GM19238 (cell line): ENCODE data around the gene COQ6.
"Not testable (repeated sequence)": the region's sequence is repeated elsewhere in the genome, so short reads cannot be mapped to it uniquely, and the experiment has no call there.

Experiments used
- DNase-seq: peaks from one replicate; pipeline ENCODE4 v3.0.0; 2011; ENCODE audit warnings: low spot score; ENCODE audit not compliant: insufficient read length

COQ6 gene

GRCh38 chr14:73949752-73950734, at the start of gene COQ6, which contains the start of gene FAM161B:
Gene COQ6, plus strand, starts transcription at chr14:73950302. Its CDS starts 31 bp downstream, at chr14:73950333.
Gene FAM161B, minus strand, starts transcription at chr14:73950094. Its CDS starts 68 bp downstream, at chr14:73950026.
- DNase-seq = peak; percentile 85

GRCh38 chr14:73903028-73903427, 47.1 kb upstream of the COQ6 start:
- DNase-seq = no peak

GRCh38 chr14:73909681-73910080, 40.4 kb upstream of the COQ6 start:
- no peak for DNase-seq

GRCh38 chr14:73913256-73913655, 36.8 kb upstream of the COQ6 start:
- DNase-seq = no peak

GRCh38 chr14:73916324-73916723, 33.8 kb upstream of the COQ6 start:
- DNase-seq = no peak

- DNase-seq = not testable (repeated sequence)
Observed at GRCh38 chr14:73919457-73919856, 30.6 kb upstream of the COQ6 start.

GRCh38 chr14:73924337-73924736, 25.8 kb upstream of the COQ6 start:
- no peak for DNase-seq

GRCh38 chr14:73935666-73936065, 14.4 kb upstream of the COQ6 start:
- DNase-seq = no peak

GRCh38 chr14:73936548-73936947, 13.6 kb upstream of the COQ6 start:
- no peak for DNase-seq

- no peak for DNase-seq
Observed at GRCh38 chr14:73937012-73937411, 13.1 kb upstream of the COQ6 start.

- DNase-seq = no peak
Observed at GRCh38 chr14:73942180-73942579, 7.9 kb upstream of the COQ6 start.

GRCh38 chr14:73943083-73943482, 7.0 kb upstream of the COQ6 start:
- DNase-seq = no peak

GRCh38 chr14:73944432-73945158, 5.5 kb upstream of the COQ6 start:
- DNase-seq = no peak

GRCh38 chr14:73945159-73945670, 4.9 kb upstream of the COQ6 start:
- no peak for DNase-seq

GRCh38 chr14:73953731-73954130, 3.6 kb downstream of the COQ6 start:
- no peak for DNase-seq

GRCh38 chr14:73955674-73956073, 5.6 kb downstream of the COQ6 start:
- DNase-seq = no peak

- no peak for DNase-seq
Observed at GRCh38 chr14:73958591-73958990, 8.5 kb downstream of the COQ6 start.

GRCh38 chr14:73961192-73961591, 11.1 kb downstream of the COQ6 start:
- no peak for DNase-seq

- no peak for DNase-seq
Observed at GRCh38 chr14:73965216-73965615, 15.1 kb downstream of the COQ6 start.

GRCh38 chr14:73968885-73969284, 18.8 kb downstream of the COQ6 start:
- DNase-seq = no peak

GRCh38 chr14:73973497-73973896, 23.4 kb downstream of the COQ6 start:
- DNase-seq = no peak

- DNase-seq = no peak
Observed at GRCh38 chr14:73976125-73976524, 26.0 kb downstream of the COQ6 start.
